ENCODE results near the gene EPRS1. TPM values are rescaled to one million over a fixed set of nuclear protein-coding genes. Genes with fewer than 3 reads are reported as not detected.
A peak's percentile ranks its signal among the peaks of the same experiment; 100 is the strongest.
"Not testable (repeated sequence)": the region's sequence is repeated elsewhere in the genome, so short reads cannot be mapped to it uniquely, and the experiment has no call there.

EPRS1 gene
- total RNA-seq, 1 donor from 2014 or later, result 178 TPM

GRCh38 chr1:220044678-220045355 is 1.5 kb downstream of the EPRS1 start:
- peak overlapping the region; percentile 89 for H3K4me3 Mint-ChIP-seq (ENCODE audit: unreplicated experiment)
- peaks cover 4% of the 10 kb centered on the region for H3K36me3 Mint-ChIP-seq (ENCODE audit: low read depth)
- peaks cover 41% of the 10 kb centered on the region for H3K4me1 Mint-ChIP-seq (ENCODE audit: low read depth)
- peak overlapping the region; percentile 96 for H3K27ac Mint-ChIP-seq (ENCODE audit: unreplicated experiment)
- H3K27me3 Mint-ChIP-seq (ENCODE audit: low read depth), result no peaks in the 10 kb centered on the region
- no peak for DNase-seq (ENCODE audit: low spot score)
- no peak for TF ChIP-seq CTCF (IDR thresholded peaks at IDR 0.05)
- no peaks in the 10 kb centered on the region for H3K9me3 Mint-ChIP-seq (ENCODE audit: low read depth)

GRCh38 chr1:220043646-220044045 is 2.7 kb downstream of the EPRS1 start:
- Mint-ChIP-seq H3K27me3 (ENCODE audit: low read depth) (no peaks in the 10 kb centered on the region), H3K9me3 (ENCODE audit: low read depth) (no peaks in the 10 kb centered on the region), H3K27ac (ENCODE audit: unreplicated experiment) (peak overlapping the region; percentile 9), H3K4me3 (ENCODE audit: unreplicated experiment) (peak overlapping the region; percentile 34), H3K36me3 (ENCODE audit: low read depth) (peaks cover 8% of the 10 kb centered on the region), H3K4me1 (ENCODE audit: low read depth) (peaks cover 41% of the 10 kb centered on the region)
- TF ChIP-seq CTCF (IDR thresholded peaks at IDR 0.05), result no peak
- DNase-seq (ENCODE audit: low spot score), result no peak

- H3K4me3 Mint-ChIP-seq (ENCODE audit: unreplicated experiment), result no peak overlapping the region
- H3K4me1 Mint-ChIP-seq (ENCODE audit: low read depth), result peaks cover 37% of the 10 kb centered on the region
- peaks cover 18% of the 10 kb centered on the region for H3K36me3 Mint-ChIP-seq (ENCODE audit: low read depth)
- H3K27ac Mint-ChIP-seq (ENCODE audit: unreplicated experiment), result no peak overlapping the region
- H3K9me3 Mint-ChIP-seq (ENCODE audit: low read depth), result no peaks in the 10 kb centered on the region
- no peak for TF ChIP-seq CTCF (IDR thresholded peaks at IDR 0.05)
- H3K27me3 Mint-ChIP-seq (ENCODE audit: low read depth), result no peaks in the 10 kb centered on the region
- no peak for DNase-seq (ENCODE audit: low spot score)
Observed at GRCh38 chr1:220040028-220040596, 6.2 kb downstream of the EPRS1 start.

- Mint-ChIP-seq H3K27me3 (ENCODE audit: low read depth) (no peaks in the 10 kb centered on the region), H3K36me3 (ENCODE audit: low read depth) (peaks cover 20% of the 10 kb centered on the region), H3K4me1 (ENCODE audit: low read depth) (peaks cover 27% of the 10 kb centered on the region), H3K9me3 (ENCODE audit: low read depth) (no peaks in the 10 kb centered on the region), H3K4me3 (ENCODE audit: unreplicated experiment) (no peak overlapping the region), H3K27ac (ENCODE audit: unreplicated experiment) (peak overlapping the region; percentile 79)
- no peak for TF ChIP-seq CTCF (IDR thresholded peaks at IDR 0.05)
- no peak for DNase-seq (ENCODE audit: low spot score)
Observed at GRCh38 chr1:220038640-220039039, 7.7 kb downstream of the EPRS1 start.

- peak overlapping the region; percentile 36 for H3K27ac Mint-ChIP-seq (ENCODE audit: unreplicated experiment)
- H3K4me1 Mint-ChIP-seq (ENCODE audit: low read depth), result peaks cover 20% of the 10 kb centered on the region
- peaks cover 18% of the 10 kb centered on the region for H3K36me3 Mint-ChIP-seq (ENCODE audit: low read depth)
- peak; percentile 35 for TF ChIP-seq CTCF (IDR thresholded peaks at IDR 0.05)
- H3K4me3 Mint-ChIP-seq (ENCODE audit: unreplicated experiment); H3K9me3 Mint-ChIP-seq (ENCODE audit: low read depth); DNase-seq (ENCODE audit: low spot score); H3K27me3 Mint-ChIP-seq (ENCODE audit: low read depth): not testable (repeated sequence)
Observed at GRCh38 chr1:220037810-220038209, 8.5 kb downstream of the EPRS1 start.
